Fibroblast of lung (primary cell): ENCODE data around the gene RFC5.

Experiments used
- EZH2 ChIP-seq: IDR thresholded peaks from 2 replicates; pipeline ENCODE4 v1.5.1; 2012; ENCODE audit warnings: low read length, control low read depth, mild to moderate bottlenecking; ENCODE audit errors: missing control alignments
- TF ChIP-seq, protein P1 (sequence below), 2 donors: IDR thresholded peaks in 1 of 2; conservative IDR thresholded peaks in 1 of 2; 1 replicate in 1 of 2; 2 replicates in 1 of 2; pipeline ENCODE4 v1.5.1; 2011 to 2012; ENCODE audit warnings: low read length in 2 of 2, control low read depth in 1 of 2, inconsistent platforms in 1 of 2, low read depth in 1 of 2, mild to moderate bottlenecking in 1 of 2

DNA sequence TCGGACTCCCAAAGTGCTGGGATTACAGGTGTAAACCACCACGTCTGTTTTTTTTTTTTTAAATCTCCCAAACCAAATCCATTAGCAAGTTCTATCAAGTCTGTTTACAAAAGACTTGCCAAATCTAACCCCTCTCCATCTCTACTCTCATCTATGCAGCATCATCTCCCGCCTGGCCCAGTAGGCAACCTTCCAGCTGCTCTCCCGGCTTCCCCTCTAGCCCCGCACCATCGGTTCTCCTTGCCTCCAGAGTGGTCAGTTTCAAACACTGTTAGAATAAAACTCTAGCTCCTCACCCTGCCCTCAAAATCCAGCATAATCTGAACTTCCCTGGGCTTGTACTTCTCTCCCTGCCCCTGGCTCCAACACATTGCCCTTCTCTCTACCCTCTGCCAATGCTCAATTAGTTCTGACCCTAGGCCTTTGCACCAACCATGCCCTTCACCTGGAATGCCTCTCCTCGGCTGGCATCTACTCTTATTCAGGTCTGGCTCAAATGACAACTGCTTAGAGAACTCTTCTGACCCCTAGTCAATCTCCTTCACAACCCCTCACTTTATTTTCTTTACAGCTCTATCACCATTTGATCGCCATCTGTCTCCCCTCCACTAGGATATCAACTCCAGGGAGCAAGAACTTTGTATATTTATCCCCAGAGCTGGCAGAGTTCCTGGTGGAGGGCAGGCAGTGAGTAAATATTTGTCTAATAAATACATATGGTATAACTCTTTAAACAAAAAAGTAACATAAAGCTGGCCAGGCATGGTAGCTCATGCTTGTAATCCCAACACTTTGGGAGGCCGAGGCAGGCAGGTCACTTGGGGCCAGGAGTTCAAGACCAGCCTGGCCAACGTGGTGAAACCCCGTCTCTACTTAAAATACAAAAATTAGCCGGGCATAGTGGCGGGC lies 39.6 kb downstream of the RFC5 start:
- no peak for TF ChIP-seq EZH2
- TF ChIP-seq, protein P1, sequence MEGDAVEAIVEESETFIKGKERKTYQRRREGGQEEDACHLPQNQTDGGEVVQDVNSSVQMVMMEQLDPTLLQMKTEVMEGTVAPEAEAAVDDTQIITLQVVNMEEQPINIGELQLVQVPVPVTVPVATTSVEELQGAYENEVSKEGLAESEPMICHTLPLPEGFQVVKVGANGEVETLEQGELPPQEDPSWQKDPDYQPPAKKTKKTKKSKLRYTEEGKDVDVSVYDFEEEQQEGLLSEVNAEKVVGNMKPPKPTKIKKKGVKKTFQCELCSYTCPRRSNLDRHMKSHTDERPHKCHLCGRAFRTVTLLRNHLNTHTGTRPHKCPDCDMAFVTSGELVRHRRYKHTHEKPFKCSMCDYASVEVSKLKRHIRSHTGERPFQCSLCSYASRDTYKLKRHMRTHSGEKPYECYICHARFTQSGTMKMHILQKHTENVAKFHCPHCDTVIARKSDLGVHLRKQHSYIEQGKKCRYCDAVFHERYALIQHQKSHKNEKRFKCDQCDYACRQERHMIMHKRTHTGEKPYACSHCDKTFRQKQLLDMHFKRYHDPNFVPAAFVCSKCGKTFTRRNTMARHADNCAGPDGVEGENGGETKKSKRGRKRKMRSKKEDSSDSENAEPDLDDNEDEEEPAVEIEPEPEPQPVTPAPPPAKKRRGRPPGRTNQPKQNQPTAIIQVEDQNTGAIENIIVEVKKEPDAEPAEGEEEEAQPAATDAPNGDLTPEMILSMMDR (conservative IDR thresholded peaks at IDR 0.05 in 1 of 2, IDR thresholded peaks at IDR 0.05 in 1 of 2; ENCODE audit: low read depth in 1 of 2, low read length in 2 of 2): no peak
